Transverse colon (tissue), 4 donors: ENCODE results near the gene FRMD8. TPM values are rescaled to one million over a fixed set of nuclear protein-coding genes. Genes with fewer than 3 reads are reported as not detected.

ENCODE experiments used
- DNase-seq: peaks from one replicate; pipeline ENCODE4 v3.0.0-alpha.2; 2019
- H3K27ac ChIP-seq, 4 donors: fragments of 200-600 bp; sonication (generic); 2 replicates each; pipeline ENCODE4 v1.5.1; 2016 to 2018; ENCODE audit warnings: inconsistent platforms in 4 of 4
- H3K27me3 ChIP-seq: fragments of 200-600 bp; sonication (generic); 2 replicates; pipeline ENCODE4 v1.5.1; 2017; ENCODE audit warnings: inconsistent platforms
- H3K36me3 ChIP-seq, 4 donors: fragments of 200-600 bp; sonication (generic); 2 replicates each; pipeline ENCODE4 v1.5.1; 2017 to 2019; ENCODE audit warnings: inconsistent platforms in 4 of 4
- H3K4me1 ChIP-seq, 4 donors: fragments of 200-600 bp; sonication (generic); 2 replicates each; pipeline ENCODE4 v1.5.1; 2017 to 2020; ENCODE audit warnings: inconsistent platforms in 4 of 4
- H3K4me3 ChIP-seq, 4 donors: fragments of 200-600 bp; sonication (generic); 1 replicate in 1 of 4; 2 replicates in 3 of 4; pipeline versions ENCODE4 v1.5.1 to v1.6.1; 2017 to 2019; ENCODE audit warnings: inconsistent platforms in 4 of 4
- H3K9me3 ChIP-seq, 2 donors: fragments of 200-600 bp; sonication (generic); 2 replicates each; pipeline ENCODE4 v1.5.1; 2017 to 2019; ENCODE audit warnings: inconsistent platforms in 2 of 2
- CTCF ChIP-seq, 5 experiments: fragments of 200-600 bp in 3 of 5; fragments of 450-650 bp in 2 of 5; sonication (generic) in 3 of 5; IDR thresholded peaks; 1 replicate in 2 of 5; 2 replicates in 3 of 5; pipeline ENCODE4 v1.5.1; 2016 to 2017; ENCODE audit warnings: antibody characterized with exemption in 5 of 5, inconsistent platforms in 3 of 5, mild to moderate bottlenecking in 2 of 5, moderate library complexity in 1 of 5
- EP300 ChIP-seq: sonication (generic); formaldehyde crosslinking; IDR thresholded peaks from one replicate; pipeline ENCODE4 v1.6.1; 2017; ENCODE audit warnings: antibody characterized with exemption, low read depth
- POLR2A ChIP-seq: fragments of 450-650 bp; IDR thresholded peaks from one replicate; pipeline ENCODE4 v1.6.1; 2016; ENCODE audit warnings: antibody characterized with exemption, mild to moderate bottlenecking, moderate library complexity
- POLR2AphosphoS5 ChIP-seq, 3 donors: sonication (generic); formaldehyde crosslinking; IDR thresholded peaks; one replicate each; pipeline ENCODE4 v1.6.1; 2016; ENCODE audit warnings: antibody characterized with exemption in 3 of 3
- WGBS, 2 donors: methylation state at CpG; one replicate each; pipeline ENCODE4 v1.1.5; 2018; ENCODE audit warnings: low coverage in 1 of 2; 5-methylcytosine and 5-hydroxymethylcytosine counted together
- in situ Hi-C, 4 donors: fragments of 200-750 bp; cut with MboI; loops; one replicate each; pipeline versions ENCODE4 v1.15.0 to v1.15.1; 2017; ENCODE audit warnings: low sequenced_read_pairs in 3 of 4, low pct_ligation_motif_present in 1 of 4, low pct_unique_long_range_greater_than_20kb in 1 of 4
- intact Hi-C: fragments of 100-400 bp; cut with DNase I; formaldehyde crosslinking; loops from one replicate; pipeline ENCODE4 v1.15.1; 2023; ENCODE audit warnings: low total_unique reads
- total RNA-seq, 4 donors: library from RNA; depleted of rRNA; stranded (reverse); fragments of >200 nt; gene quantifications; one replicate each; pipeline ENCODE4 v1.1.0, GENCODE V29; 2016

The FRMD8 gene
- total RNA-seq, 4 donors from 2014 or later: 64.3 to 164 (median 128) TPM

- Histone ChIP-seq H3K27ac (peak overlapping the region; percentile 53 to 76 (median 69)), H3K36me3 (peaks cover 0 to 35% (median 10%) of the 10 kb centered on the region in 4 donors), H3K27me3 (no peaks in the 10 kb centered on the region), H3K4me3 (no peak overlapping the region), H3K9me3 (no peaks in the 10 kb centered on the region), H3K4me1 (peaks cover 3 to 32% (median 11%) of the 10 kb centered on the region in 4 donors)
- WGBS, 2 donors: 10 to 60% methylated on average over 2 to 15 of the region's 16 CpGs
- no peak for DNase-seq
- in situ Hi-C loops (no loop called here), intact Hi-C loops (no loop called here)
- TF ChIP-seq EP300 (no peak), POLR2AphosphoS5 (IDR thresholded peaks at IDR 0.05) (no peak), CTCF (IDR thresholded peaks at IDR 0.05) (no peak), POLR2A (no peak)
These were observed 14.8 kb downstream of the FRMD8 start for GRCh38 chr11:65401073-65401802.

- Histone ChIP-seq H3K9me3 (no peaks in the 10 kb centered on the region), H3K4me3 (no peak overlapping the region), H3K4me1 (peaks cover 3 to 32% (median 11%) of the 10 kb centered on the region in 4 donors), H3K27ac (peak overlapping the region; percentile 53 to 76 (median 69)), H3K27me3 (no peaks in the 10 kb centered on the region), H3K36me3 (peaks cover 0 to 41% (median 9%) of the 10 kb centered on the region in 4 donors)
- DNase-seq: no peak
- in situ Hi-C loops (no loop called here), intact Hi-C loops (no loop called here)
- TF ChIP-seq CTCF (IDR thresholded peaks at IDR 0.05) (no peak), EP300 (no peak), POLR2AphosphoS5 (IDR thresholded peaks at IDR 0.05) (no peak), POLR2A (no peak)
- WGBS, 2 donors: 48 to 62% methylated on average over 5 to 10 of the region's 10 CpGs
These were observed 15.4 kb downstream of the FRMD8 start for GRCh38 chr11:65401803-65402248.

- in situ Hi-C loops: no loop called here
- Histone ChIP-seq H3K4me3 (no peak overlapping the region), H3K36me3 (peaks cover 0 to 43% (median 6%) of the 10 kb centered on the region in 4 donors), H3K27ac (no peak overlapping the region), H3K9me3 (no peaks in the 10 kb centered on the region), H3K4me1 (peaks cover 3 to 32% (median 11%) of the 10 kb centered on the region in 4 donors), H3K27me3 (no peaks in the 10 kb centered on the region)
- no peak for TF ChIP-seq CTCF (IDR thresholded peaks at IDR 0.05)
- TF ChIP-seq POLR2AphosphoS5 (IDR thresholded peaks at IDR 0.05): no peak
- TF ChIP-seq POLR2A: no peak
- no peak for TF ChIP-seq EP300
- 79 to 84% methylated on average over 2 of the region's 2 CpGs for WGBS, 2 donors
- intact Hi-C loops: no loop called here
- DNase-seq: no peak
These were observed 16.4 kb downstream of the FRMD8 start for GRCh38 chr11:65402790-65403189.

- intact Hi-C loops: no loop called here
- TF ChIP-seq EP300: no peak
- TF ChIP-seq POLR2AphosphoS5 (IDR thresholded peaks at IDR 0.05): peak in 2 of 3 donors; percentile 17 to 18
These were observed 17.2 kb downstream of the FRMD8 start for GRCh38 chr11:65403607-65404121.

More at GRCh38 chr11:65403607-65404121, 17.2 kb downstream of the FRMD8 start:
- peaks cover 3 to 32% (median 11%) of the 10 kb centered on the region in 4 donors for H3K4me1 ChIP-seq
- H3K4me3 ChIP-seq: no peak overlapping the region
- 67% methylated on average over 12 of the region's 12 CpGs; no CpG with 5 or more reads in 1 of the 2 donors for WGBS, 2 donors
- no peak for DNase-seq
- H3K27me3 ChIP-seq: no peaks in the 10 kb centered on the region
- in situ Hi-C loops: no loop called here
- peaks cover 0 to 46% (median 6%) of the 10 kb centered on the region in 4 donors for H3K36me3 ChIP-seq
- peak overlapping the region; percentile 7 to 67 (median 48) for H3K27ac ChIP-seq
- H3K9me3 ChIP-seq: no peaks in the 10 kb centered on the region
